ENCODE data around the gene LRRC27. TPM values are rescaled to one million over a fixed set of nuclear protein-coding genes. Genes with fewer than 3 reads are reported as not detected.

LRRC27 gene
- total RNA-seq, 2 donors from 2014 or later = 6.5 to 8.5 TPM

- Mint-ChIP-seq H3K4me3 (no peak overlapping the region), H3K9me3 (no peaks in the 10 kb centered on the region), H3K27ac (no peak overlapping the region), H3K36me3 (no peaks in the 10 kb centered on the region), H3K27me3 (no peaks in the 10 kb centered on the region), H3K4me1 (ENCODE audit: low read depth in 2 of 2) (peaks cover 0 to 12% of the 10 kb centered on the region in 2 donors)
- ATAC-seq (no peak), DNase-seq (ENCODE audit: low spot score) (no peak)
Observed at GRCh38 chr10:132357286-132358058, 25.5 kb downstream of the LRRC27 start.

- ATAC-seq (no peak), DNase-seq (ENCODE audit: low spot score) (no peak)
- peaks cover 0 to 11% of the 10 kb centered on the region in 2 donors for H3K4me1 Mint-ChIP-seq (ENCODE audit: low read depth in 2 of 2)
- no peaks in the 10 kb centered on the region for H3K27me3 Mint-ChIP-seq
- no peak overlapping the region for H3K27ac Mint-ChIP-seq
- peaks cover 4% of the 10 kb centered on the region for H3K9me3 Mint-ChIP-seq
- peaks cover 3% of the 10 kb centered on the region for H3K36me3 Mint-ChIP-seq
- no peak overlapping the region for H3K4me3 Mint-ChIP-seq
Observed at GRCh38 chr10:132359305-132360040, 27.5 kb downstream of the LRRC27 start.

GRCh38 chr10:132360766-132361447 lies 28.9 kb downstream of the LRRC27 start:
- Mint-ChIP-seq H3K27ac (no peak overlapping the region), H3K4me1 (ENCODE audit: low read depth in 2 of 2) (peaks cover 0 to 10% of the 10 kb centered on the region in 2 donors), H3K9me3 (peaks cover 4% of the 10 kb centered on the region), H3K4me3 (no peak overlapping the region), H3K27me3 (no peaks in the 10 kb centered on the region), H3K36me3 (peaks cover 10% of the 10 kb centered on the region)
- DNase-seq (ENCODE audit: low spot score) = no peak
- ATAC-seq = peak in 1 of 2 donors; percentile 61

- no peaks in the 10 kb centered on the region for H3K27me3 Mint-ChIP-seq
- peaks cover 0 to 10% of the 10 kb centered on the region in 2 donors for H3K4me1 Mint-ChIP-seq (ENCODE audit: low read depth in 2 of 2)
- peaks cover 10% of the 10 kb centered on the region for H3K36me3 Mint-ChIP-seq
- no peak for DNase-seq (ENCODE audit: low spot score)
- H3K27ac Mint-ChIP-seq = no peak overlapping the region
- H3K4me3 Mint-ChIP-seq = no peak overlapping the region
- no peak for ATAC-seq
- H3K9me3 Mint-ChIP-seq = peaks cover 4% of the 10 kb centered on the region
Observed at GRCh38 chr10:132361581-132362101, 29.6 kb downstream of the LRRC27 start.

GRCh38 chr10:132362151-132362611 lies 30.2 kb downstream of the LRRC27 start:
- Mint-ChIP-seq H3K27me3 (no peaks in the 10 kb centered on the region), H3K27ac (no peak overlapping the region), H3K4me3 (no peak overlapping the region), H3K9me3 (peaks cover 4% of the 10 kb centered on the region), H3K4me1 (ENCODE audit: low read depth in 2 of 2) (peaks cover 0 to 10% of the 10 kb centered on the region in 2 donors), H3K36me3 (peaks cover 10% of the 10 kb centered on the region)
- no peak for ATAC-seq
- DNase-seq (ENCODE audit: low spot score) = no peak

- Mint-ChIP-seq H3K4me3 (no peak overlapping the region), H3K27ac (no peak overlapping the region), H3K36me3 (peaks cover 10% of the 10 kb centered on the region), H3K27me3 (no peaks in the 10 kb centered on the region), H3K4me1 (ENCODE audit: low read depth in 2 of 2) (peaks cover 0 to 8% of the 10 kb centered on the region in 2 donors), H3K9me3 (peaks cover 4% of the 10 kb centered on the region)
- ATAC-seq (no peak), DNase-seq (ENCODE audit: low spot score) (no peak)
Observed at GRCh38 chr10:132363376-132363775, 31.4 kb downstream of the LRRC27 start.

- Mint-ChIP-seq H3K4me3 (no peak overlapping the region), H3K4me1 (ENCODE audit: low read depth in 2 of 2) (peaks cover 0 to 8% of the 10 kb centered on the region in 2 donors), H3K36me3 (peaks cover 10% of the 10 kb centered on the region), H3K27me3 (no peaks in the 10 kb centered on the region), H3K9me3 (peaks cover 4% of the 10 kb centered on the region), H3K27ac (peak overlapping the region; percentile 30 to 43)
- DNase-seq (ENCODE audit: low spot score) (no peak), ATAC-seq (peak; percentile 62 to 94)
Observed at GRCh38 chr10:132363921-132364593, 32.1 kb downstream of the LRRC27 start.

GRCh38 chr10:132364594-132364970 lies 32.6 kb downstream of the LRRC27 start:
- ATAC-seq (peak; percentile 28 to 86), DNase-seq (ENCODE audit: low spot score) (peak; percentile 62)
- Mint-ChIP-seq H3K36me3 (peaks cover 10% of the 10 kb centered on the region), H3K4me3 (no peak overlapping the region), H3K27me3 (no peaks in the 10 kb centered on the region), H3K9me3 (peaks cover 4% of the 10 kb centered on the region), H3K4me1 (ENCODE audit: low read depth in 2 of 2) (peaks cover 0 to 8% of the 10 kb centered on the region in 2 donors), H3K27ac (peak overlapping the region; percentile 30 to 43)

GRCh38 chr10:132365102-132365501 lies 33.1 kb downstream of the LRRC27 start:
- ATAC-seq = no peak
- peaks cover 0 to 8% of the 10 kb centered on the region in 2 donors for H3K4me1 Mint-ChIP-seq (ENCODE audit: low read depth in 2 of 2)
- peaks cover 10% of the 10 kb centered on the region for H3K36me3 Mint-ChIP-seq
- H3K27me3 Mint-ChIP-seq = no peaks in the 10 kb centered on the region
- DNase-seq (ENCODE audit: low spot score) = no peak
- H3K4me3 Mint-ChIP-seq = no peak overlapping the region
- peak overlapping the region; percentile 30 to 43 for H3K27ac Mint-ChIP-seq
- H3K9me3 Mint-ChIP-seq = peaks cover 4% of the 10 kb centered on the region

- peaks cover 4% of the 10 kb centered on the region for H3K9me3 Mint-ChIP-seq
- ATAC-seq = no peak
- H3K4me1 Mint-ChIP-seq (ENCODE audit: low read depth in 2 of 2) = peaks cover 0 to 8% of the 10 kb centered on the region in 2 donors
- H3K27me3 Mint-ChIP-seq = no peaks in the 10 kb centered on the region
- DNase-seq (ENCODE audit: low spot score) = no peak
- peaks cover 10% of the 10 kb centered on the region for H3K36me3 Mint-ChIP-seq
- no peak overlapping the region for H3K4me3 Mint-ChIP-seq
- no peak overlapping the region for H3K27ac Mint-ChIP-seq
Observed at GRCh38 chr10:132366006-132366405, 34.0 kb downstream of the LRRC27 start.

GRCh38 chr10:132366499-132366898 lies 34.5 kb downstream of the LRRC27 start:
- Mint-ChIP-seq H3K36me3 (peaks cover 10% of the 10 kb centered on the region), H3K4me1 (ENCODE audit: low read depth in 2 of 2) (peaks cover 0 to 8% of the 10 kb centered on the region in 2 donors), H3K27ac (no peak overlapping the region), H3K4me3 (no peak overlapping the region), H3K27me3 (no peaks in the 10 kb centered on the region), H3K9me3 (peaks cover 4% of the 10 kb centered on the region)
- no peak for DNase-seq (ENCODE audit: low spot score)
- no peak for ATAC-seq

GRCh38 chr10:132368391-132368790 lies 36.4 kb downstream of the LRRC27 start:
- peaks cover 4% of the 10 kb centered on the region for H3K9me3 Mint-ChIP-seq
- peaks cover 0 to 2% of the 10 kb centered on the region in 2 donors for H3K27me3 Mint-ChIP-seq
- H3K4me3 Mint-ChIP-seq = no peak overlapping the region
- H3K27ac Mint-ChIP-seq = no peak overlapping the region
- no peak for ATAC-seq
- H3K36me3 Mint-ChIP-seq = peaks cover 10% of the 10 kb centered on the region
- H3K4me1 Mint-ChIP-seq (ENCODE audit: low read depth in 2 of 2) = peaks cover 5 to 12% of the 10 kb centered on the region in 2 donors
- DNase-seq (ENCODE audit: low spot score) = no peak

All from natural killer cell treated with Interleukin-12 subunit alpha and Interleukin-12 subunit beta and Interleukin-15 and Interleukin-18, amount 100 ng/mL, for 72 hours (primary cell).